ENCODE data around the gene ADAT3.
A peak's percentile ranks its signal among the peaks of the same experiment; 100 is the strongest.
"Not testable (repeated sequence)": the region's sequence is repeated elsewhere in the genome, so short reads cannot be mapped to it uniquely, and the experiment has no call there.

The ADAT3 gene

DNA sequence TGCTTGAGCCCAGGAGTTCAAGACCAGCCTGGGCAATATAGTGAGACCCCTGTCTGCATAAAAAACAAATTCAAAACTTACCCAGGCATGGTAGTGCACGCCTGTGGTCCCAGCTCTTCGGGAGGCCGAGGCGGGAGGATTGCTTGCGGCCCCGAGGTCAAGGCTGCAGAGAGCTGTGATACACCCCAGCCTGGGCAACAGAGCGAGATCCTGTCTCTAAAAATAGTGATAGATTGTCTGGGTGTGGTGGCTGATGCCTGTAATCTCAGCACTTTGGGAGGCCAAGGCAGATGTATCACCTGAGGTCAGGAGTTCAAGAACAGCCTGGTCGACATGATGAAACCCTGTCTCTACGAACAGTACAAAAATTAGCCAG lies 37.9 kb upstream of the ADAT3 start:
- no peak for DNase-seq

DNA sequence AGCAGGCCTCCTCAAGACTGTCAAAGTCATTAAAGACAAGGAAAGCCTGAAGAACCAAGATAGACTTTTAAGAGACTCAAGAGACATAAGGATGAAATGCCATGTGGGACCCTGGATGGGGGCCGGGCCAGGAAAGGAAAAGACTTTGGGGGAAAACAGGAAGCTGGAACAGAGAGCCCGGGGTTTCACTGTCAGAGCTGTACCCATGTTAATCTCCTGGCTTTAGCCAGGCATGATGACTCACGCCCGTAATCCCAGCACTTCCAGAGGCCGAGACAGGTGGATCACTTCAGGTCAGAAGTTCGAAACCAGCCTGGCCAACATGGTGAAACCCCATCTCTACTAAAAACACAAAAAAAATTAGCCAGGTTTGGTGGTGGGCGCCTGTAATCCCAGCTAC lies 36.2 kb upstream of the ADAT3 start:
- DNase-seq, result no peak

DNA sequence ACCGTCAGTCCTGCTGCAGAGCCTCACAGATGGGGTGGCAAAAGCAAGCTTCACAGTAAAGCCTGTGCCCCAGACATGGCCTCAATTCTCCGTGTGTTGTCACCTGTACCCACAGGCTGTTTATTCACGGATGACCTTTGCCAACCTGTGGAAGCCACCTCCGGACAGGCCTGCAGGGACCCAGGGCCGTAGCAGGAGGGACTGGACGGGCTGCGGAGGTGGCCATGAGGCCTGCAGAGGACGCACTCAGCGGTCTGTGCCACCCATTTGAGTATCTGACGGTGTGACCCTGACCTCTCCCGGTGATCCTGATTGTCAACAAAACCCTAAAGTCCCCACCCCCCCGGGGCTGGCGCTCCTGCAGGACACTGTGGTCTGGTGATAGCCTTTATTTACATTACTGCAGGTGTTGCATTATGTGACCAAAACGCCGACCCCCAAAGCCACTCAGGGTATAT lies 34.0 kb upstream of the ADAT3 start:
- no peak for DNase-seq

GRCh38 chr19:1871630-1872029 lies 33.6 kb upstream of the ADAT3 start:
- DNase-seq, result no peak

GRCh38 chr19:1872807-1873523 lies 32.2 kb upstream of the ADAT3 start:
- no peak for DNase-seq

DNA sequence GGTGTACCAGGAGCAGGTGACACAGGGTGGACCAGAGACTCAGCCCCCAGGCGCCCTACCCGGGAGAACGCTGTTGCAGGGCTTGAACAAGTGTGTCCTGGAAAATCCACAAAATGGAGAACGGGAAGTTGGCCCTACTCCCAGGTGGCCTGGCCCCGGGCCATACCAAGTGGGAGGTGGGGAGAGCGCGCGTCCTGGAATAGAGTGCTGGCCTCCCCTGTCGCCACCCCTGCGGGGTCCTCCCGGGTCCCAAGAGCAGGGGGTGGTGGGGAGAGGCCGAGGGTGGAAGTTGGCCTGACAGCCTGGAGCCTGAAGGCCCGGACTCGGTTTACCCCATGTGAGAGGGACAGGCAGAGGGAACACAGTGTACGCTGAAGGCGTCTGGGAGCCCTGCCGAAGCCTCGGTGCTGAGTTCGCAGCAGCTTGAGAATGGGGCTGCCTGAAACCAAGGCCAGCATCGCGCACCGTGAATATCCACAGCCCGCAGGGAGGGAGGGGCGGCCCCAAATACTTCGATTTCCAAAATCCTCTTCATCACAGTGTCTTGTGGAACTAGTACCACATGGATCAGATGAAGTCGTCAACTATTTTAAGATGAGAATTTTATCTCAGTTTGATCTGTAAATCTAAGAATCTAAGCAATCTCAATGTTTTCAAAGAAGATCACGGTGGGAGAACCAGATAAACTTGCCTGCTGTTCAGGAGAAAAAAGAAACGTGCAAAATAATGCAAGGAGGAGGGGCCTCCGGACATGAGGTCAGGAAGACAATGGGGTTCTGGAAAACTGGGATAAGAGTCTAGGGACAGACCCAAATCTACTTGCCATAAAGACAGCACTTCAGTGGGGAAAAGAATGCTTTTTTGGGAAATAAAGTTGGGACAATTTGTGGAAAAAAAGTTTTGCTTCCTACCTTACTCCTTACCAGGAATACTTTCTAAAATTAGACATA lies 31.4 kb upstream of the ADAT3 start:
- no peak for DNase-seq

DNA sequence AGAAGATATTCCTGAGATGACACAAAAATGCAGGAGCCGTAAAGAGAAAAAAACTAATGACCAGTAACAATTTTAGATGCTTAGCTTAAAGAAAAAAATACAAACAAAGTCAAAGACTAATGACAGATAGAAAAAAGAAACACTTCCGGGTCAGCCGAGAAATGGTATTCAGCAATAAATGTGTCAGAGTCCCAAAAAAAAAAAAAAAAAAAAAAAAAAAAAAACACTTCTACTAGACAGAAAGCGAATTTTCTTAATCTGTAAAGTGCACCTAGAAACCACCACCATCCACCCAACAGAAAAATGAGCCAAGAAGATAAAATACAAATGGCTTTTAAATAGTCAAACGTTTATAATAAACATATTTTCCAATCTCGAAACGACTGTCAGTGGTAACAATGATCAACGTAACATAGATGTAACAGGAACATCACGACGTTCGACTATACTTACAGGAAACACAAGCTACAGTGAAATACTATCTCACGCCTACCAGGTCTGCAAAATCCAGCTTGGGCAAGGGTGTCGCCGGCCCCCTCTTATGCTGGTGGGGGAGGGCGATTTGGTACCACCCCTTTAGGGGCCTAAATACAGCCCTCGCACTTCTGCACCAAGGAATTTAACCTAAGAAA lies 30.5 kb upstream of the ADAT3 start:
- DNase-seq, result no peak

- not testable (repeated sequence) for DNase-seq
Measured at GRCh38 chr19:1875265-1875645, 29.9 kb upstream of the ADAT3 start.

DNA sequence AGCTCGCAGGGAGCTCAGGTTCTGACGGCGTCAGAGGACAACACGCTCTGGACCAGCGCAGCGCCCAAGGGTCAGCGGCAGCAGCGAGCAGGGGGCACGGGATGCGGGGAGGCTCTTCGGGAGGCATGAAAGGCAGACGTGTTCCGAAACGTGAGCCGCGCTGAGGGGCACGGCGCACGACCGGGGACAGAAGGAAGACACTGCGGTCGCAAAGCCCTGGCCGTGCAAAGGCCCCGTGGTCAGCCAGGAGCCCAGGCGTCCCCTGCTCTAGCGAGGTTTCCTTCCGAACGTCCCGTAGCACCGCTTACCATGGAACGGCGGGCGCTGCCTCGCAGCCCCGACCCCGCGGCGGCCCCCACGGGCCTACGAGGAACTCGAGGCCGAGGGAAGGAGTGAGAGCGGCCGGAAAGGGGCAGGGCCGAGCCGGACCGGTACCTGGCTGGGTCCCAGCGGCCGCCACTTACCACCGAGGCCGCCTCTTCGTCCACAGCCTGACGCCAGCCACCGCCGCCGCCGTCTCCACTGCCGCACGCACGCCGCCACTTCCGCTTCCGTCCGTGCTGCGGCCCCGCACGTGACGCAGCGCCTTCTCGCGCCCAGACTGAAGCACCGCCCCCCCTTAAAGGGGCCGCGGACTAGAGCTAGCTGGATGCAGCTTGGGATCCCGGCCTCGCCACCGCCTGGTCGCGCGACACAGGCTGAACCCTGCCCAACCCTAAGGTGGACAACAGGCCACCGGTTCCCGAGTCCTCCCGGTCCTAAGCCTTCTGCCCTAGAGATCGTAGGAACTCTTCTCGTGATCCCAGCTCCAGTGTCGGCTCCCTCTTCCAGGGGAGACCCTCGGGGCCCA lies 29.3 kb upstream of the ADAT3 start:
- DNase-seq, result peak; percentile 83 to 86

DNA sequence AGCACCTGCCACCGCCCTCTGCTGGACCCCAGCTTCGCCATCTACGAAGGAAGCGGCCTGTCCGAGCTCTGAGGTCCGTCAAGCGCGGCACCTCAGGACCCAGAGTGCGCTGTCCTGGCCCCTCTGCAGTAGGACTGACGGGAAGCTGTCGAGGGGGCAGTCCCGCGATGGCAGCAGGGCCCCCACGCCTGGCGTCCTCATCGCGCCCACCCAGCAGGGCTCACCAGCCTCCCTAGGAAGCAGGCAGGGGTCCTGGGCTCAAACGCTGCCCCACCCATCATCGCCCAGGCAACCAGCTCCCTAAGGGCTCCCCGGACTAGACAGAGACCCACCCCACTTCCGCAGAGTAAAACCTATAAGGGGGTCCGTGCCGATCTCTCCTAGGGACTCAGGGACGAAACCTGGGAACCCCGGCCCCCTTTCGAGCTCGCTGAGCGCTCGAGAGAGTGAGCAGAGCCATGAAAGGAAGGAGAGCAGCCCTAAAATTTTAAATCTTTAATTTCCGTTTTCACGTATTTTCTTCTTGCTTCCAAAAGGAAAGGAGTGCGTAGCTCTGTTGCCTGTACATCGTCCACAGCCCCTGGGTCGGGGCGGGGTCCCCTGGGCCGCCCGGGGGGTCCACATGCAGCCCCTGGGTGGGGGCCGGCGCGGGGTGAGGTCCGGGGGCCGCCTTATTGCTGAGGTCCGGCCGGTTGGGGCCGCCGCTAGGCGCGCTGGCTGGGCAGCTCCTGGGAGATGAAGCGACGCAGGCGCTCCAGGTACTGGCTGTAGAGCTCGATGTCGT lies 28.5 kb upstream of the ADAT3 start:
- DNase-seq, result not testable (repeated sequence)

DNA sequence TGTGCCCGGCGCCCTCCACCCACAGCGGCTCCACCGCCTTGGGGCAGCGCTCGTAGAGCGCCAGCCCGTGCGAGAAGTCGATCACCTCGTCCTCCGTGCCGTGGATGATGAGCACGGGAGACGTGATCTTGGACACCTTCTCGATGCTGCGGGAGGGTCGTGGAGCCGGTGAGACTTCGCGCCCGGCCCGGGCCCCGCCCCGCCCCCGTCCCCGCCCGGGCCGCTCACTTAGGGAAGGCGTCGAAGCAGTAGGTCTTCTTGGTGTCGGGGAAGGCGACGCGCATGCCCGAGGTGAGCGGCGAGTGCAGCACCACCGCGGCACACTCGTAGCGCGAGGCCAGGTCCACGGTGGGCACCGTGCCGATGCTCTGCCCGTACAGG lies 27.9 kb upstream of the ADAT3 start:
- DNase-seq, result not testable (repeated sequence)

DNA sequence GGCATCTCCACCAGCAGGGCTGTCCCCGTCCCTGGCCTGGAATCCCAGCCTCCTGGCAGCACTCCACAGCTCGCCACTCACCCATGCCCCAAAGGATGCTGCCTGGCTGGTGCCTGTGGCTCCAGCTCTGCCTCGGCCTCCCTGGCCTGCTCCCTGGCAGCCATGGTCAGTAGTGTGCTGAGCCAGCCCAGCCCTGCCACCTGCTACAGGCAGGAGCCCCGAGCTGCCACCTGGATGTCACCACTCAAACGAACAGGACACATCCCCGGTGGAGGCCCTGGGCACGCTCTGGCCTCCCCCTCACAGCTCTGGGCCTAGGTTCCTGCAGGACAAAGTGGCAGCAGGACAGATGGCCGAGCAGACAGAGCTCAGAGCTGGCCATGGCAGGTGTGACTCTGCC lies 26.6 kb upstream of the ADAT3 start:
- not testable (repeated sequence) for DNase-seq

- DNase-seq, result not testable (repeated sequence)
Measured at GRCh38 chr19:1879982-1880381, 25.2 kb upstream of the ADAT3 start.

- no peak for DNase-seq
Measured at GRCh38 chr19:1880611-1881392, 24.4 kb upstream of the ADAT3 start.

DNA sequence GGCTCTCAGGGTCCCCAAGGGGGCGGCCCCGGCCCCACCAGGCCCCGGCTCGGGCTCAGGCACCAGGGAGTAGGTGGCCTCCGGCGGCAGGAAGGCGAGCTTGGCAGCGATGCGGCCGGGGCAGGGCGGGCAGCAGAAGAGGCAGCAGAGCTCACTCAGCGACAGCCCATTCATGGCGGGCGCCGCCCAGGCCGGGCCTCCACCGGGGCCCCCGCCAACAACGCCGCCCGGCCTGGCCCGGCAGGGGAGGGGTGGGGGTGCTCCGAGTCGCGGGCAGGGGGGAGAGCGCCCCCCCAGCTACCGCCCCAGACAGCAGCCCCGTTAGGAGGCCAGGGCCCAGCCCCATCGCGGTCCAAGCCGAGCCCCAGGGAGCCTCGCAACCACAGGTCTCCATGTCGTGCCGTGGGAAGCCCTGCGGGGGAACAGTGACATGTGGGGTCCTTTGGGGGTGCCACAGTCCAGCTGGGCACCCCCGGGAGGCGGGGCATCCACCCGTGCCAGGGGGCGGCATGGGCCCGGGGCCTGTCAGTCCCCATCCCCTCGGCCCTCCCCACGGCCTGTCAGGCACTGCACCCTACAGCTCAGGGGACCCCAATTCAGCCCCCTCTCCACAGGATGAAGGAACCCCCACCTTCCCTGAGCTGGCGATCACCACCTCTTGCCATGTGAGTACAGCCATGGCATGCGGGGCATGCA lies 23.7 kb upstream of the ADAT3 start:
- DNase-seq, result not testable (repeated sequence)

- peak; percentile 44 to 56 for DNase-seq
Measured at GRCh38 chr19:1882089-1882785, 23.0 kb upstream of the ADAT3 start.

DNA sequence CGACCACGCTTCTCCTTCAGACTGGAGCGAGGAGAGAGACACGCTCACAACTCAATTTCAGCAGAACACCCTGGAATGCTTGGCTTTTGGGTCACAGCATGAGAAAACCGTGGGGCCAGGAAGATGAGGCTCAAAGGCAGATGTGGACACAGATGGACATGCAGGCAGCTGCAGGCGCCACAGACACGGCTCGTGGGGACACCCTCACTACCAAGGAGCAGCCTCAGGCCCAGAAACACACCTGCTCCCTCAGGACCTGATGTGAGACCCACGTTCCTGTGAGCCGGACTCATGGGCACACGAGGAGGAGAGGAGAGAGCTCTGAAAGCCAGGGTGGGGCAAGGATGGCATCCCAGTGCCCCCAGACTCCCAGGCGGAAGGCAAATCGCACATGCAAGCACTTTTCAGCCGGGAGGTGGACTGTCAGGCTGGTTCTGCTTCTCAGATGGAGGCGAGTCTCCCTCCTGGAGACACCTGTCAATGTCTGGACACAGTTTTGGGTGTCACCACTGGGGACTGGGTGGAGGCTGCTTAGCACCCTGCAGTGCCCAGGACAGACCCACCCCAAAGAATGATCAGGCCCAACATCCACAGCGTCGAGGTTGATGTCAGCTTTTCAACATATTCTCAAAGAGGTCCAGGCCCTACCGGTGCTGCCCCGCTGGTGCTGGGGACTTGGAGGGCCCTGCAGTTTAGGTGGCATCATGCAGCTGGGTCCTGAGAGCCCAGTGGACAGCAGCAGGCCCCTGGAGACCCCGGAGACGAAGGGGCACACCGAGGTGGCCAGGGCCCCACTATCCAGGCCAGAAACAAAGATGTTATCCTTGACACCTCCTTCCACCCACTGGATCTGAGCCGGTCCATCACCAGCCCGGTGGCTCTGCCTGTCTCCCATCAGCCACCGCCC lies 22.2 kb upstream of the ADAT3 start:
- no peak for DNase-seq

GRCh38 chr19:1883784-1884183 lies 21.4 kb upstream of the ADAT3 start:
- DNase-seq, result no peak
